ENCODE data around the gene FXYD5.

FXYD5 gene

DNA sequence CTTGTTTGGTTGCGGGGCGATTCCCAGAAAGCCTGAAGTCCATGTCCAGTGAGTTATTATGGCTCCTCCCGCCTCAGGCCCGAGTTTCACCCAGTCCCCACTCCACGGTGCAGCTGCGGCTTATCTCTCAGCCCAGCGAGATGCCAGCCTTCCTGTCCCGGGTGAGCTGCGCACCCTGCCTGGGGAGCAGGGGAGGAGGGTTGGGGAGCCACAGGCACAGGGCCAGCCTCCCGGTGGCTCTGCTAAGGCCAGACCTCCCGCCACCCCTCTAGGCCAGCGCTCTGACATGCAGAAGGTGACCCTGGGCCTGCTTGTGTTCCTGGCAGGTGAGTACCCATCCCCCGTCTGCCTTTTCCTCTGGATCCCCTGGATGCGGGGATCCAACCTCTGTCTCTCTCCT, 35.4 kb upstream of the FXYD5 start:
- ChIA-PET POLR2A (no interaction called here), CTCF (interaction anchor here (1.1 to 5.0 kb wide), 5 partner anchors 9 to 27 kb away, joined by 3 to 25 read pairs (median 4); partner anchors contain the start of gene LGI4)
- no peak for TF ChIP-seq CTCF (IDR thresholded peaks at IDR 0.05; ENCODE audit: control extremely low read depth, extremely low read depth, low read depth, missing control alignments)
- DNase-seq (ENCODE audit: extremely low spot score) = no peak

DNA sequence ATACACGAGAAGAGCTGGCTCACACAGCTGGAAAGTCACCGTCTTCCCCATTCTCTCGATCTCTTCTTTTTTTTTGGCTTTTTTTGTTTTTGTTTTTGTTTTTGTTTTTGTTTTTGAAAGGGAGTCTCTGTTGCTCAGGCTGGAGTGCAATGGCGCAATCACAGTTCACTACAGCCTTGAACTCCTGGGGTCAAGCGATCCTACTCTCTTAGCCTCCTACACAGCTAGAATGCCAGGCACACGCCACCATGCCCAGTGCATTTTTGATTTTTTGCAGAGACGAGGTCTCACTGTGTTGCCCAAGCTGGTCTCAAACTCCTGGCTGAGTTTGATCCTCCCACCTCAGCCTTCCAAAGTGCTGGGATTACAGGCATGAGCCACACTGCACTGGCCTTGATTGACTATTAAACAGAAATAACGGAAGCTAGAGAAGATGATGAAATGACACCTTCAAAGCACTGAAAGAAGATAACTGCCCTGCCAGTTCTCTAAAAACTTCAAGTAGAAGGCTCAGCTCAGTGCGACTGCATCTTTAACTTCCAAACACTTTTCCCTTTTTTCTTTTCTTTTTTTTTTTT, 34.9 kb upstream of the FXYD5 start:
- ChIA-PET POLR2A (no interaction called here), CTCF (interaction anchor here (1.2 to 1.7 kb wide), 3 partner anchors 9 to 22 kb away, joined by 3 to 8 read pairs (median 4); partner anchors contain the start of gene LGI4)
- no peak for DNase-seq (ENCODE audit: extremely low spot score)
- no peak for TF ChIP-seq CTCF (IDR thresholded peaks at IDR 0.05; ENCODE audit: control extremely low read depth, extremely low read depth, low read depth, missing control alignments)

GRCh38 chr19:35120492-35120891, 34.0 kb upstream of the FXYD5 start:
- TF ChIP-seq CTCF (IDR thresholded peaks at IDR 0.05; ENCODE audit: control extremely low read depth, extremely low read depth, low read depth, missing control alignments) = no peak
- POLR2A ChIA-PET = no interaction called here
- DNase-seq (ENCODE audit: extremely low spot score) = no peak
- CTCF ChIA-PET = interaction anchor here (1.2 to 1.7 kb wide), 2 partner anchors 10 to 15 kb away, joined by 3 to 8 read pairs; partner anchors contain the start of gene LGI4

- no peak for DNase-seq (ENCODE audit: extremely low spot score)
- ChIA-PET CTCF (interaction anchor here (1.7 kb wide), 1 partner anchor 14 kb away, joined by 8 read pairs; the partner anchor contains the start of gene LGI4), POLR2A (no interaction called here)
- no peak for TF ChIP-seq CTCF (IDR thresholded peaks at IDR 0.05; ENCODE audit: control extremely low read depth, extremely low read depth, low read depth, missing control alignments)
Measured at GRCh38 chr19:35120898-35121297, 33.6 kb upstream of the FXYD5 start.

DNA sequence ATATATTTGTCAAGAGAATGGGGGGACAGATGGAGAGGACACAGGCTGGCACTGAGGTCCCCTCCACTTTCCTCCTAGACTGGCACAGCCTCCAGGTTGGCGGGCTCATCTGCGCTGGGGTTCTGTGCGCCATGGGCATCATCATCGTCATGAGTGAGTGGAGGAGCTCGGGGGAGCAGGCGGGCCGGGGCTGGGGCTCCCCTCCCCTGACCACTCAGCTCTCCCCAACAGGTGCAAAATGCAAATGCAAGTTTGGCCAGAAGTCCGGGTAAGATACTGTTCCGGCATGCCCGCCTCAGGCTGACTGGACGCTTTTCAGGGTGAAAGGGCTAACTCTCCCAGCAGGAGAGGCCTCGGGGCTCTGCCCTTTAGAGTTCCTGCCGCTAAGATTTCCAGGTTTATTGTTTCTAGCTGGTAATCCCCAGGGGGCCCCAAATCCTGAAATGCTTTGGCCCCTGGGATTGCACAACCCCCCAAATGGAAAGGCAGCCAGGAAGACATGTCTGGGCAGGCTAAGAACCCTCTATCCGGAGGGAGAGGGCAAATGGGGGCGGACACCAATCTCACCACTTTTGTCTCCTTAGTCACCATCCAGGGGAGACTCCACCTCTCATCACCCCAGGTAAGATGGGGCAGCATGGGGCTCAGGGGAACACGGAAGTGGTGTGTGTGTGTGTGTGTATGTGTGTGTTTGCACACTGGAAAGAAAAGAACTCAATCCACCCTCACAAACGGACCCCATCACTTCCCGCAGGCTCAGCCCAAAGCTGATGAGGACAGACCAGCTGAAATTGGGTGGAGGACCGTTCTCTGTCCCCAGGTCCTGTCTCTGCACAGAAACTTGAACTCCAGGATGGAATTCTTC, 31.6 kb upstream of the FXYD5 start:
- no peak for DNase-seq (ENCODE audit: extremely low spot score)
- POLR2A ChIA-PET = no interaction called here
- no peak for TF ChIP-seq CTCF (IDR thresholded peaks at IDR 0.05; ENCODE audit: control extremely low read depth, extremely low read depth, low read depth, missing control alignments)
- CTCF ChIA-PET = interaction anchor here (0.6 to 7.0 kb wide), 2 partner anchors 8 to 13 kb away, joined by 3 to 58 read pairs; partner anchors contain the start of gene LGI4

DNA sequence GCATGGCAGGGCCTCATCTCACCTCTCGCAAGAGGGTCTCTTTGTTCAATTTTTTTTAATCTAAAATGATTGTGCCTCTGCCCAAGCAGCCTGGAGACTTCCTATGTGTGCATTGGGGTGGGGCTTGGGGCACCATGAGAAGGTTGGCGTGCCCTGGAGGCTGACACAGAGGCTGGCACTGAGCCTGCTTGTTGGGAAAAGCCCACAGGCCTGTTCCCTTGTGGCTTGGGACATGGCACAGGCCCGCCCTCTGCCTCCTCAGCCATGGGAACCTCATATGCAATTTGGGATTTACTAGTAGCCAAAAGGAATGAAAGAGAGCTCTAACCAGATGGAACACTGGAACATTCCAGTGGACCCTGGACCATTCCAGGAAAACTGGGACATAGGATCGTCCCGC, 31.0 kb upstream of the FXYD5 start:
- ChIA-PET POLR2A (no interaction called here), CTCF (interaction anchor here (0.6 to 7.0 kb wide), 4 partner anchors 9 to 79 kb away, joined by 3 to 58 read pairs (median 8); partner anchors contain the start of gene LGI4)
- no peak for DNase-seq (ENCODE audit: extremely low spot score)

More for the DNA sequence above, 31.0 kb upstream of the FXYD5 start:
- no peak for TF ChIP-seq CTCF (IDR thresholded peaks at IDR 0.05; ENCODE audit: control extremely low read depth, extremely low read depth, low read depth, missing control alignments)
